HG02759 (cell line): ENCODE measurements around the gene GLDC.

Source experiments
- ATAC-seq: cut with Tn5 transposase; IDR thresholded peaks from one replicate; pipeline ENCODE4 v1.9.1; 2021; ENCODE audit warnings: mild to moderate bottlenecking, moderate library complexity; ENCODE audit not compliant: unreplicated experiment

Gene GLDC

GRCh38 chr9:6645355-6646292 is at the start of gene GLDC:
GLDC (minus strand) TSS chr9:6645729; CDS start chr9:6645499, 230 bp downstream.
- ATAC-seq = peak; percentile 91

- no peak for ATAC-seq
Observed at GRCh38 chr9:6692881-6693361, 47.4 kb upstream of the GLDC start.

GRCh38 chr9:6692433-6692832 is 46.9 kb upstream of the GLDC start:
- ATAC-seq = no peak

- ATAC-seq = peak; percentile 35
Observed at GRCh38 chr9:6690675-6691070, 45.1 kb upstream of the GLDC start.

GRCh38 chr9:6689893-6690674 is 44.6 kb upstream of the GLDC start:
- peak; percentile 38 for ATAC-seq

- ATAC-seq = no peak
Observed at GRCh38 chr9:6687180-6687579, 41.7 kb upstream of the GLDC start.

DNA sequence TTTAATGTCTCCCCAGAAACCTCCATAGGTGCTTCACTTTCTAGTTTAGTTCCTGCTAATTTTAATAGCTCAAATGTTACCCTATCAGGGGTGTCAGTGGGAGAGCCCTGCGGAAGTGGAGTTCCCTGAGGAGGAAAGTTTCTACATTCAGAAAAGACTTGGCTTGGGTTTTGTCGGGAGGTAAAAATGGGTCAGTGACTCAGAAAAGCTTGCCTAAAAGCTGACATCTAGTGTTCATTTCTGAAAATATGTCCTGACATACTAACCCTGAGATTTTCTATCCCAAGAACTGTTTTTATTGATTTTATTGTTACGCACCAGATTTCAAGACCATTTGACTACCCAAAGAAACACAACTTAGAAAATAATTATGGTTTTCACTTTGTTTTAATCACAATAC is 40.9 kb upstream of the GLDC start:
- ATAC-seq = no peak

DNA sequence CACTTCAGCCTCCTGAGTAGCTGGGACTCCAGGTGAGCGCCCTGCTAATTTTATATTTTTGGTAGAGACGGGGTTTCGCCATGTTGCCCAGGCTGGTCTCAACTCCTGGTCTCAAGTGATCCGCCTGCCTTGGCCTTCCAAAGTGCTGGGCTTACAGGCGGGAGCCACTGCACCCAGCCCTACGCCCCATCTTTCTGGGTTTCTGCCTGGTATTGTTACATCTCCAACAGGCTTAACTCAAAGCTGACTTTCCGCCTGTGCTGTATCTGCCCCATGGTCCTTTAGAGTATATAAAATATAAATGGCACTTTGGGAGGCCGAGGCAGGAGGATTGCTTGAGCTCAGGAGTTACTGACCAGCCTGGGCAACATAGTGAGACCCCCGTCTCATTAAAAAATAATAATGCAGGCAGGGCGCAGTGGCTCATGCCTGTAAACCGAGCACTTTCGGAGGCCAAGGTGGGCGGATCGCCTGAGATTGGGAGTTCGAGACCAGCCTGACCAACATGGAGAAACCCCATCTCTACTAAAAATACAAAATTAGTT is 36.5 kb upstream of the GLDC start:
- ATAC-seq = no peak

GRCh38 chr9:6681147-6681956 is 35.8 kb upstream of the GLDC start:
- peak; percentile 77 for ATAC-seq

GRCh38 chr9:6680797-6681146 is 35.2 kb upstream of the GLDC start:
- peak; percentile 23 for ATAC-seq

- no peak for ATAC-seq
Observed at GRCh38 chr9:6677803-6678202, 32.3 kb upstream of the GLDC start.

GRCh38 chr9:6676254-6676921 is 30.9 kb upstream of the GLDC start:
- no peak for ATAC-seq

DNA sequence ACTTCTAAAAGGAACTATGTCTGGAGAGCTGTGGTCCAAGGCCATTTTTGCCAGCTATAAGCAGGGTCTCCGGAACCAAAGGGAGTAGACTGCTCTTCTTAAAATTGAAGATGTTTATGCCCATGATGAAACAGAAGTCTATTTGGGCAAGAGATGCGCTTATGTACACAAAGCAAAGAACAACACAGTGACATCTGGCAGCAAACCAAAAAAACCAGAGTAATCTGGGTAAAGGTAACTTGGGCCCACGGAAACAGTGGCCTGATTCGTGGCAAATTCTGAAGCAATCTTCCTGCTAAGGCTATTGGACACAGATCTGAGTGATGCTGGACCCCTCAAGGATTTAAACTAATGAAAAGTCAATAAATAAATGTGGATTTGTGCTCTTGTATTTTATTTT is 29.7 kb upstream of the GLDC start:
- no peak for ATAC-seq

DNA sequence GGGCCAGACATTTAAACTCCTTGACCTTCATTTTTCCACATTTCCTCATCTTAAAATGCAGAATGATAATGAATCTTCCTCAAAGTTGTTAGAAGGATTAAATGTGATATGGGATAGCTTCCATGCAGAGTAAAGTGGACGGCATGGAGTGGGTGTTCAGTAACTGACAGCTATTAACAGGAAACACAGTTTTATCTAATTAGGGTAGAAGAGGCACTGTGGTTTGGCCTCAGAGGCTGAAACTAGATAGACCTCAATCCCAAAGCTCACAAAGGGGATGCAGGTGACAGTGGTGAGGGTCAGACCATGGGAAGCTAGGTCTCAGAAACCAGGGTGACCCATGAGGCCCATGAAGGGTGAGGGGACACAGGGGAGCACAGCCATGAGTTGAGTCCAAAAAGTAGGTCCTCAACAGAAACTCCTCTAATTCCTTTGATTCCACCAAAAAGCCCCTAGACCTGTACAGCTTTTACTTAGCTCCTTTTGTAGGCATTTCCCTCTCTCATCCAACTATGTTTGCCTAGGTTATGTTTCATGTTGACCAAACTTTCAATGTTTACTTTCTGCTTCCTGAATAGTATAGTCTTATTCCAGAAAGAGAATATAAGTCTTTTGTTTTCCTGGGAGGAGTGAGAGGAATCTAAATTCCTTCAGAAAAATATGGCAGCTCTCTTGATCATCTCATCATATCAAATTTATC is 27.9 kb upstream of the GLDC start:
- no peak for ATAC-seq

DNA sequence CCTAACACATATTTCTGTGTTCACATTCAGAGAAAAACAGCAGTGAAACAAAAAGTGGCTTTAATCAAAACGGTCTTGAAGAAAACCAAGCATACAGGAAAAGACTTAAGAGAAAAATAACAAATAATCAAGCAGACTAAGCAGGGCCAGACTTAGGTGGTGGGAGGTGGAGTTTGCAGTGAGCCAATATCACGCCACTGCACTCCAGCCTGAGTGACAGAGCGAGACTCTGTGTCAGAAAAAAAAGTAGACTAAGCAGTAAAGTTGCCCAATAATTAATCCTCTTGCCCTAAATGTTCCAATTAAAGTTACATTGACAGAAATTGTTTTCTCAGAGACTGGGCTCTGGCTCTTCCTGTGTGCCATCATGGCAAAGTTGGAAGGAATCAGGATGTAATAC is 26.6 kb upstream of the GLDC start:
- ATAC-seq = no peak

GRCh38 chr9:6671416-6671815 is 25.9 kb upstream of the GLDC start:
- ATAC-seq = no peak

GRCh38 chr9:6669881-6670280 is 24.4 kb upstream of the GLDC start:
- ATAC-seq = no peak

- no peak for ATAC-seq
Observed at GRCh38 chr9:6667633-6668280, 22.2 kb upstream of the GLDC start.

- no peak for ATAC-seq
Observed at GRCh38 chr9:6667080-6667479, 21.6 kb upstream of the GLDC start.
